Brain microvascular endothelial cell (primary cell): ENCODE results near the gene GMDS.

Source experiments
- DNase-seq: peaks from one replicate; pipeline ENCODE4 v3.0.0-alpha.2; 2020
- H3K27ac ChIP-seq: fragments of 250-450 bp; sonication (Bioruptor Pico); 2 replicates; pipeline ENCODE4 v1.5.1; 2020; ENCODE audit warnings: mild to moderate bottlenecking, moderate library complexity
- H3K27me3 ChIP-seq: fragments of 250-450 bp; sonication (Bioruptor Pico); replicated peaks from 2 replicates; pipeline ENCODE4 v1.5.1; 2020; ENCODE audit warnings: mild to moderate bottlenecking
- H3K36me3 ChIP-seq: fragments of 250-450 bp; sonication (Bioruptor Pico); replicated peaks from 2 replicates; pipeline ENCODE4 v1.5.1; 2020; ENCODE audit warnings: mild to moderate bottlenecking
- H3K4me3 ChIP-seq: 2 replicates; pipeline ENCODE4 v1.5.1; 2011; ENCODE audit warnings: low read depth, mild to moderate bottlenecking, control low read depth, low read length, moderate library complexity
- in situ Hi-C: cut with HindIII; loops from 2 replicates; pipeline ENCODE4 v1.10.0; 2017; ENCODE audit warnings: low sequenced_read_pairs, low pct_ligation_motif_present
- TF ChIP-seq, protein P1 (sequence below): IDR thresholded peaks from 2 replicates; pipeline ENCODE4 v1.5.1; 2011; ENCODE audit warnings: low read depth, mild to moderate bottlenecking, moderate library complexity, low read length, control low read depth, inconsistent platforms; ENCODE audit errors: missing control alignments

GMDS gene

GRCh38 chr6:2147261-2147660, 98.1 kb downstream of the GMDS start:
- DNase-seq: no peak
- TF ChIP-seq, protein P1, sequence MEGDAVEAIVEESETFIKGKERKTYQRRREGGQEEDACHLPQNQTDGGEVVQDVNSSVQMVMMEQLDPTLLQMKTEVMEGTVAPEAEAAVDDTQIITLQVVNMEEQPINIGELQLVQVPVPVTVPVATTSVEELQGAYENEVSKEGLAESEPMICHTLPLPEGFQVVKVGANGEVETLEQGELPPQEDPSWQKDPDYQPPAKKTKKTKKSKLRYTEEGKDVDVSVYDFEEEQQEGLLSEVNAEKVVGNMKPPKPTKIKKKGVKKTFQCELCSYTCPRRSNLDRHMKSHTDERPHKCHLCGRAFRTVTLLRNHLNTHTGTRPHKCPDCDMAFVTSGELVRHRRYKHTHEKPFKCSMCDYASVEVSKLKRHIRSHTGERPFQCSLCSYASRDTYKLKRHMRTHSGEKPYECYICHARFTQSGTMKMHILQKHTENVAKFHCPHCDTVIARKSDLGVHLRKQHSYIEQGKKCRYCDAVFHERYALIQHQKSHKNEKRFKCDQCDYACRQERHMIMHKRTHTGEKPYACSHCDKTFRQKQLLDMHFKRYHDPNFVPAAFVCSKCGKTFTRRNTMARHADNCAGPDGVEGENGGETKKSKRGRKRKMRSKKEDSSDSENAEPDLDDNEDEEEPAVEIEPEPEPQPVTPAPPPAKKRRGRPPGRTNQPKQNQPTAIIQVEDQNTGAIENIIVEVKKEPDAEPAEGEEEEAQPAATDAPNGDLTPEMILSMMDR: no peak
- no peaks in the 10 kb centered on the region for H3K36me3 ChIP-seq
- H3K27ac ChIP-seq: no peak overlapping the region
- H3K27me3 ChIP-seq: no peaks in the 10 kb centered on the region
- H3K4me3 ChIP-seq: no peak overlapping the region
- in situ Hi-C loops: no loop called here

GRCh38 chr6:2144210-2144609, 101.2 kb downstream of the GMDS start:
- TF ChIP-seq, protein P1: no peak
- H3K4me3 ChIP-seq: no peak overlapping the region
- no peaks in the 10 kb centered on the region for H3K36me3 ChIP-seq
- in situ Hi-C loops: no loop called here
- DNase-seq: no peak
- no peak overlapping the region for H3K27ac ChIP-seq
- no peaks in the 10 kb centered on the region for H3K27me3 ChIP-seq

GRCh38 chr6:2141644-2142290, 103.6 kb downstream of the GMDS start:
- Histone ChIP-seq H3K36me3 (no peaks in the 10 kb centered on the region), H3K4me3 (no peak overlapping the region)

DNA sequence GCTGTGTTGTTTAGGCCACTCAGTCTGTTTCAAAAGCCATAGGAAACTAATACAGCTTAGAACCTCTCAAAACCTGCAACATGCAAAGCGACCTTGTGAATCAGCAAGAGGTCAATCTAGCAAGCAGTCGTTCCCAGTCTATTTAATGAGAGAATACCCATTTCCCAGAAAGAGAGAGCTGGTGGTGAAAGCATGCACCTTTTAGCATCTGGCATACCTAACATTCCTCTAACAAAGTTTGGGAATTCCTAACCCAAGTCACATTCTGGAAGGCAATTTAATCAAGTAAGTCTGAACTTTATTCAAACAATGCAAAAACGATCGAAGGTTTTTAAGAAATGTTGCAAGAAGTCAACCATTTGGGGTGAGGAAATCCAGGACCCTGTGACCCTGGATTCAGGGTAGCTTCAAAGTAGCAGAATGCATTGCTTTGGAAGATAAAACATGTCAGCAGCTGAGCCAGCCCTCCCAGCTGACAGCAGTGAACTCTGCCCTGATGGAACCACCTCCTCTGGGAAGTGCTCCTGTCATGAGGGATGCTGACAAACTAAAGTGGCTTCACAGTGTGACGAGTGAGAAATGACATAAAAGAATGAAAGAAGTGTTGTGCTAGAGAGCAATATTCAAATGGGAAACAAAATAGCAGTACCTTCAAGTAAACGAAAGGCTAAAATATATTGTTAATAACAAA, 104.8 kb downstream of the GMDS start:
- in situ Hi-C loops: no loop called here
- no peak for DNase-seq

More at GRCh38 chr6:2141644-2142290, 103.6 kb downstream of the GMDS start:
- no peak overlapping the region for H3K27ac ChIP-seq
- H3K27me3 ChIP-seq: no peaks in the 10 kb centered on the region
- in situ Hi-C loops: no loop called here
- TF ChIP-seq, protein P1: no peak
- DNase-seq: no peak

DNA sequence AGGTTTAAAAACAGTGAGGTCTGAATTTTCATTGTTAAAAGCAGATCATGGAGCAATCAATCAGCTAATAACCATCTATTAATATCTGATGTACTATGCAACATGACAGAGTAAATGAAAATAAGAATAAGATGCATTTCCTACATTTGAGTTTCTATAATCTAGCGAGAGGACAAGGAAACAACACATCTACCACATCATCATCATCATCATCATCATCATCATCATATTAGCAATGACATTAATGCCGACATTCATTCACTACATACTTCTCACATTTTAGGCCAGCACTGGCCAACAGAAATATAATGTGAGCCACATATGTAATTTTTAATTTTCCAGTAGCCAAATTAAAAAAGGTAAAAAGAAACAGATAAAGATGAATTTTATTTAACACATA, 110.0 kb downstream of the GMDS start:
- Histone ChIP-seq H3K27ac (no peak overlapping the region), H3K36me3 (no peaks in the 10 kb centered on the region), H3K27me3 (no peaks in the 10 kb centered on the region), H3K4me3 (no peak overlapping the region)
- DNase-seq: no peak
- TF ChIP-seq, protein P1: no peak
- in situ Hi-C loops: no loop called here

More for the DNA sequence above, 104.8 kb downstream of the GMDS start:
- Histone ChIP-seq H3K36me3 (no peaks in the 10 kb centered on the region), H3K4me3 (no peak overlapping the region), H3K27me3 (no peaks in the 10 kb centered on the region), H3K27ac (no peak overlapping the region)
- TF ChIP-seq, protein P1: no peak
